MV-4-11 (cell line): ENCODE results near the gene TMEM82.
A peak's percentile ranks its signal among the peaks of the same experiment; 100 is the strongest.
"Not testable (repeated sequence)": the region's sequence is repeated elsewhere in the genome, so short reads cannot be mapped to it uniquely, and the experiment has no call there.

Source experiments
- DNase-seq: peaks from one replicate; lab custom pipeline; 2025; lab: John Stamatoyannopoulos, UW

The TMEM82 gene

GRCh38 chr1:15742339-15742801 lies at the start of gene TMEM82:
TSS of gene TMEM82 (plus strand) at chr1:15742499. CDS start at chr1:15742560, 61 bp downstream.
- DNase-seq = no peak

GRCh38 chr1:15693371-15693770 lies 48.9 kb upstream of the TMEM82 start:
- DNase-seq = no peak

DNA sequence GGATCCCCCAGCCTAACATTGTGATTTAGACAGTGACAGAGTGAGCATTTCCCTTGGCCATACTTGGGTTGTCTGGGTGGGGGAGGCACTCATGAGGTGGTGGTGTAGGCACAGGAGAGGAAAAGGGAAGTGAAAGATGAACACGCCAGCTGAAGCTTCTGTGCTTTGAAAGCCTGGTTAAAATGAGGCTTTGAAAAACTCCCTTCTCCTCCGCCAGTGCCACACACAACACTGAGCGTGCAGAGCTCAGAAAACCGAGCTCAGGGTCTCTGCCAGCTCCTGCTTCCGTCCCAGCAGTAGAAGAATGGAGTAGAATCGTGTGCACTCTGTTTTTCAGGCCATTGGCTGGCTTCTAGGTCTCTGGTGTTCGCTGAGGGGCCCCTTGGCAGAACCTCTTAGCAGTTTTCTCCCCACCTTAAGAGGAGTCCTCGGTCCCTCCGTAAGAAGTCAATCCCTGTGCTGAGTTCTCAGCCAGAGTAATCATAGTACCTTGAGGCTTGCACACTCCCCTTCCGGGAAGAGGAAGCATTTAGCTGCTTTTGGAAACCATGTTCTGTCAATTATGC lies 45.3 kb upstream of the TMEM82 start:
- peak; percentile 93 for DNase-seq

GRCh38 chr1:15698201-15698600 lies 44.1 kb upstream of the TMEM82 start:
- no peak for DNase-seq

DNA sequence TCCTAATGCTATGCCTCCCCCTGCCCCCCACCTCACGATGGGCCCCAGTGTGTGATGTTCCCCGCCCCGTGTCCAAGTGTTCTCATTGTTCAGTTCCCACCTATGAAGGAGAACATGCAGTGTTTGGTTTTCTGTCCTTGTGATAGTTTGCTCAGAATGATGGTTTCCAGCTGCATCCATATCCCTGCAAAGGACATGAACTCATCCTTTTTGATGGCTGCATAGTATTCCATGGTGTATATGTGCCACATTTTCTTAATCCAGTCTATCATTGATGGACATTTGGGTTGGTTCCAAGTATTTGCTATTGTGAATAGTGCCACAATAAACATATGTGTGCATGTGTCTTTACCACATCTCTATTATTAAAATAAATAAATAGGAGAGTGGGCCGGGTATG lies 43.0 kb upstream of the TMEM82 start:
- not testable (repeated sequence) for DNase-seq

- DNase-seq = no peak
Observed at GRCh38 chr1:15700508-15700907, 41.8 kb upstream of the TMEM82 start.

DNA sequence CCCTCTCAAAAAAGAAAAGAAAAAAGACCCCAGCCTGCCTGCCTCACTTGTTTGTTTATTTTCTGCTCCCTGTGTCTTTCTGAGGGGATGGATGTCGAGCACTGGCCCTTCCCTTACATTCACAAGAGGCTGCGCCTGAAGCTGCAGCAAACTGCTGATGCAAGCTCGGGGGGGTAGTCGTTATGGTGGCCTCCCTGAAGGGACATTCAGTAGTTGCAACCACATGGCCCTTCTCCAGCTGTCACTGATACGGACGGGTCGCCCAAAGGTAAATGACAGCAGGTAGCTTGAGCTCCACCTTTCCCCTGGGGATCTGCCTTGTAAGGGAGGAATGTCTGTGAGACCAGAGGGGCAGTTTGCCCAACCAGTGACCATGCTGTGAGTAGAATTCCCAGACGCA lies 40.5 kb upstream of the TMEM82 start:
- no peak for DNase-seq

- DNase-seq = peak; percentile 8
Observed at GRCh38 chr1:15702722-15703550, 39.4 kb upstream of the TMEM82 start.

DNA sequence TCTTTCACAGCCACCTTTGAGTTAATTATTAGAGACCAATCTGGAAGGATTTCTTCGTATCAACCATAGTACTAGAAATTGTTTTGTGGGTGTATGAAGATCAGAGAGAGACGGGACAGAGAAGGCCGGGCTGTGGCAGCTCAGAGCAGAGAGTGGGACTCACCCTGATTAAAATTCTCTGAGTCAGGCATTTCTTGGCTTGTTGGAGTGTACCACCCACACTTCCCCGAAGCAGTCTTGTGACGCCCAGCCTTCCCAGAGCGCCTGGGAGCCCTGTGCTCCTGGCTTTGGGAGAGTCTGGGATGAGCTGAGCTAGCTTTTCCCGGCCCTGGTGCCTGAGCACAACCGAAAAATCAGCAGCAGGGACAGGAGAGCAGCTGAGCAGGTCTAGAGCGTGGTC lies 38.7 kb upstream of the TMEM82 start:
- DNase-seq = no peak

- DNase-seq = no peak
Observed at GRCh38 chr1:15704526-15705183, 37.6 kb upstream of the TMEM82 start.

DNA sequence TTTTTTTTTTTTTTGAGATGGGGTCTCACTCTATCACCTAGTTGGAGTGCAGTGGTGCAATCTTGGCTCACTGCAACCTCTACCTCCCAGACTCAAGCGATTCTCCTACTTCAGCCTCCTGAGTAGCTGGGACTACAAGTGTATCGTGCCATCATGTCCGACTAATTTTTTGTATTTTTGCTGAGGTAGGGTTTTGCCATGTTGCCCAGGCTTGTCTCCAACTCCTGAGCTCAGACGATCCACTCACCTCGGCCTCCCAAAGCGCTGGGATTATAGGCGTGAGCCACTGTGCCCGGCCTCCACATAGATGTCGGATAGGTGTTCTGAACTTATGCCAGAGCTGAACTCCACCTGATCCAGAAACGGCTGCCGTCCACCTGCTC lies 37.1 kb upstream of the TMEM82 start:
- DNase-seq = no peak

- no peak for DNase-seq
Observed at GRCh38 chr1:15706751-15707150, 35.5 kb upstream of the TMEM82 start.

- DNase-seq = no peak
Observed at GRCh38 chr1:15707239-15707925, 34.9 kb upstream of the TMEM82 start.

DNA sequence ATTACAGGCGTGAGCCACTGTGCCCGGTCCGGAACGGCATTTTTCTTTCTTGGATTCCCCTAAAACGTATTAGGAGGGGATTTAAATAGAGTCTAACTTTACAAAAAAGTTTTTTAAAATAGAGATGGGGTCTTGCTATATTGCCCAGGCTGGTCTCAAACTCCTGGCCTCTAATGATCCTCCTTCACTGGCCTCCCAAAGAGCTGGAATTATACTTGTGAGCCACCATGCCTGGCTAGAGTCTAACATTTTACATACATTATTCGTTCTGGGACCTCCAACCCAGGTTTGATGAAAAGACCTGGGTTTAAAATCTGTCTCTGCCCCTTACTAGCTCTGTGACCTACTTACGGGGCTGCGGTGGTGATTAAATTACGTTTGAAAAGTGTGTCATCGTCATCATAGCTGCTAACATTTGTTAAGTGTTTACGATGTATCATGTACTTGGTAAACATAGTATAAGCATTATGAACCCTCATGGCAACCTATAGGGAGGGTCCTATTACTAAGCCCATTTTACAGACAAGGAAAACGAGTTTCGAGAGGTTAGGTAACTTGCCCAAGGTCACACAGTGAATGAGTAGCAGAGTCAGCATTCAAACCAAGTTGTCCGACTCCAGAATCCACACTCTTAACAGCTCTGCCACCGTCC lies 33.7 kb upstream of the TMEM82 start:
- no peak for DNase-seq

DNA sequence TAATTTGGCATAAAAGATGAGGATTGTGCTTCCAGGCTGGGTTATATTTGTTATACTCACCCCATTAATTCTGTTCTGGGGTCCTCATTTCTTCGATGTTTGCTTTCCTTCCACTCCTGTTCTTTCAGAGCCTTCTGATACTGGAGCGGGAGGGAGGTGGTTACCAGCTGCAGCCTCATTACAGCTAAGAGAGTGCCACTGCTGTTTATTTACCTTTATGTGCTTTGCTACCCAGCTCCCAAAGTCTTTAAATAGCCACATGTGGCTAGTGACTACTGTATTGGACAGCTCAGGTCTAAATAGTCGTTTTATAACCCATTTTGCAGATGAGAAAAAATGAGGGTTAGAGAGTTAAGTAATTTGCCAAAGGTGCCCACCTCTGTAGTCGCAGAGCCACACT lies 33.1 kb upstream of the TMEM82 start:
- no peak for DNase-seq

- DNase-seq = no peak
Observed at GRCh38 chr1:15712168-15712567, 30.1 kb upstream of the TMEM82 start.

DNA sequence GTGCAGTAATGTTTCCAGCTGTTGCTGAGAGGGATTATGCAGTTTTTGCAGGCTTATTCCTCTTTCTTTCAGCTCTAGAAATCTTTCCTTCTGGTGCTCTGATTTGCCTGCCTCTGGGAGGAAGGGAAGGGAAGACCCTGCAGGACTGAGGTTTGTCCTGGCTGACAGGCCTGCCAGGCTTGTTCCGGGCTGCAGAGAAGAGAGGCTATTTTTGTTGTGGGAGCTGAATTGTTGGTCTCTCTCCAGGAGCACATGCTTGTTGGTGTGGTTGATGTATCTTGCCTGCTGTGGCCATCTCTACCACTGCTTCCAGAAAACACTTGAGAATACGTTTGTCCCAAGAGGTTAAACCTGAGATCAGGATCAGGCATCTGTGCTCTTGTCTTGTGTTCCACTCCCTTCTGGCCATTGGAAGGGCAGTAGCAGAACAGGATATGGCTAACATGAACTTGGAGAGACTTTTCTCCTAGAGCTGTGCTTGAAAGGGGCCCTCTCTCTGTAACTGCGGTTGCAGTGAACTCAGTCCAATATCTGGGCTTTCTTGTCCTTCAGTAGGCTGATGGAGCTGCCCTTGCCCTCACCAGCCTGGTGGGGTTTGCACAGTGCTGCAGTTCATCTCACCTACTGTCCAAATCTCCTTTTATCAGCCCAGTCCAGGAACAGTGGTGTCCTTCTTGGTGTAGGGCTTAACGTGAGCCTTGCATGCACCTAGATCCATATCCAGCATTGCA lies 27.7 kb upstream of the TMEM82 start:
- DNase-seq = no peak

DNA sequence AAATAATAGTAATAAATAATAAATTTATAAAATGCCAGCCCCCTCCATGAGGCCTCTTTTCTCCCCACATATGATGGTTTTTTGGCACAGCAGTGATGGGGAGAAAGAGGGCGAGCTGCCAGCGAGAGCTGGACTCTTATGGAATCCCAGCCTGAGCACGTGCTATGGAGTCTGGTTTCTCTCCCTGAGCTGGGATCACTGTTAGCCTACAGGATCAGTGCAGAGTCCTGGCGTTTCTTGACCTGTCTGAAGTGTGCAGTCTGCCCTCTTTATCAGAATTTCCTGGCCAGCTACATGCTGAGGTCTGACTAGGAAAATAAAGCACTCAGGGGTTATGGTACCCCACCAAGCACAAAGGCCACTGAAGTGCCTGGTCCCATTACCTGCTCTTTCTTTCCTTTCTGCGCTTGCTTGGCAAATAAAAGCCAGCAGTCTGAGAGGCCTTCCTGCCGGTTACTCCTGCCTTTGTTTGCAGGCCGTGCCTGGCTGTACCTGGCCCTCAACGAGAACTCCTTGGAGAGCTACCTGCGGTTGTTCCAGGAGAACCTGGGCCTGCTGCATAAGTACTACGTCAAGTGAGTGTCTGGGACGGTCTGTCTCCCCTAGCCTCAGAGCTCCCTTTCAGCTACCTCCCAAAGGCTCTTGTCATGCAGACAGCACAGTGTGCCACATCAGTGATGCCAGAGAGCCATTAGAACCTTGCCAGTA lies 24.7 kb upstream of the TMEM82 start:
- DNase-seq = no peak

GRCh38 chr1:15718199-15718601 lies 24.1 kb upstream of the TMEM82 start:
- DNase-seq = no peak

GRCh38 chr1:15719381-15720120 lies 22.7 kb upstream of the TMEM82 start:
- peak; percentile 37 for DNase-seq
